Kidney epithelial cell (primary cell): ENCODE measurements around the gene CLSTN1. TPM values are rescaled to one million over a fixed set of nuclear protein-coding genes. Genes with fewer than 3 reads are reported as not detected.

ENCODE experiments used
- DNase-seq: peaks from one replicate; pipeline ENCODE4 v3.0.0-alpha.2; 2010; ENCODE audit warnings: low read depth
- H3K27me3 ChIP-seq: 2 replicates; pipeline ENCODE4 v1.6.0; 2011; ENCODE audit warnings: low read length; ENCODE audit not compliant: control insufficient read depth, insufficient read depth
- H3K36me3 ChIP-seq: 2 replicates; pipeline ENCODE4 v1.5.1; 2011; ENCODE audit warnings: low read length; ENCODE audit not compliant: control insufficient read depth, insufficient read depth
- H3K4me3 ChIP-seq: 2 replicates; pipeline ENCODE4 v1.5.1; 2011; ENCODE audit warnings: low read depth, mild to moderate bottlenecking, control low read depth, low read length
- CTCF ChIP-seq: IDR thresholded peaks from 2 replicates; pipeline ENCODE4 v1.5.1; 2011; ENCODE audit warnings: mild to moderate bottlenecking, moderate library complexity, low read length, control low read depth, inconsistent platforms; ENCODE audit not compliant: insufficient read depth, poor library complexity, severe bottlenecking
- total RNA-seq: library from RNA; depleted of rRNA; stranded (reverse); fragments of >200 nt; gene quantifications from 2 replicates; pipeline ENCODE4 v1.2.3, GENCODE V29; 2015

Gene CLSTN1
- total RNA-seq, 1 donor from 2014 or later = 115 TPM

- no peak for DNase-seq
- H3K27me3 ChIP-seq = no peaks in the 10 kb centered on the region
- no peak overlapping the region for H3K4me3 ChIP-seq
- H3K36me3 ChIP-seq = no peaks in the 10 kb centered on the region
- TF ChIP-seq CTCF = no peak
Measured at GRCh38 chr1:9849691-9850441, 26.1 kb upstream of the CLSTN1 start.

DNA sequence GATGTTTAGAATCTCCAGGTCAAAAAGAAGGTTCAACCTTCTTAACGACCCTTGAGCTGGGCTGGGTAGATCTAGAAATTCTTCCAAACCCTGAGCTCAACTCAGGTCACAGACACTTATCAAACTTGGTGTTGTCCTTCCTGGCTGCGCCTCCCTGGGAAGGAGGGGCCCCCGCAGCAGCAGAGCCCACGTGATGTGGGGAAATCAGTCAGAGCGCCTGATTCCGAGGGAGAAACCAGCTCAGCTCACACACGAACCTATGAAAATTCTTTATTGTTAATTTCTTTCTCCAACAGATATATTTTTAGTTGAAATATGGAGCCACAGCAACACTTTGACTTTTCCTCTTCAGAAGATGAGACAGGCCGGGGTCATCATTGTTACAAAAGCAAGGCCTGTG is 24.3 kb upstream of the CLSTN1 start:
- Histone ChIP-seq H3K36me3 (no peaks in the 10 kb centered on the region), H3K4me3 (no peak overlapping the region), H3K27me3 (no peaks in the 10 kb centered on the region)
- no peak for DNase-seq
- TF ChIP-seq CTCF = no peak

DNA sequence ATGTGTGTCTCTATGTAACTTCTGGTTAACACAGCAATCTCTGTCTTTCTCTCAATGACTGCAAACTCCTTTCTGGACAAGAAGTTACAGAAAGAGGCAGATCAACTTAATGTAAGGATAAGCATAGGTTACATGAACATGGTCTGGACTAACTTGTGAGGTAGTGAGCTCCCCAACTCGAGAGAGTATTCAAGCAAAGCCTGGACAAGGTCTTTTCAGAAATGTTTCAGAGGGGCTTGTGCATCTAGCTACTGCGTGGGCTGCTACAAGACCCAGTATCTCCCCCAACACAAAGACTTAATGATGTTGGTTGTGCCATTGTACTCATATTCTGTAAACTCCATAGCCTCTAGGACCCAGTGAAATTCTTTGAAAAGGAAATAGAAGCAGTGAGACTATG is 23.5 kb upstream of the CLSTN1 start:
- Histone ChIP-seq H3K27me3 (no peaks in the 10 kb centered on the region), H3K36me3 (no peaks in the 10 kb centered on the region), H3K4me3 (no peak overlapping the region)
- no peak for TF ChIP-seq CTCF
- no peak for DNase-seq

GRCh38 chr1:9846611-9847171 is 22.9 kb upstream of the CLSTN1 start:
- Histone ChIP-seq H3K4me3 (no peak overlapping the region), H3K27me3 (no peaks in the 10 kb centered on the region), H3K36me3 (no peaks in the 10 kb centered on the region)
- DNase-seq = no peak
- no peak for TF ChIP-seq CTCF

DNA sequence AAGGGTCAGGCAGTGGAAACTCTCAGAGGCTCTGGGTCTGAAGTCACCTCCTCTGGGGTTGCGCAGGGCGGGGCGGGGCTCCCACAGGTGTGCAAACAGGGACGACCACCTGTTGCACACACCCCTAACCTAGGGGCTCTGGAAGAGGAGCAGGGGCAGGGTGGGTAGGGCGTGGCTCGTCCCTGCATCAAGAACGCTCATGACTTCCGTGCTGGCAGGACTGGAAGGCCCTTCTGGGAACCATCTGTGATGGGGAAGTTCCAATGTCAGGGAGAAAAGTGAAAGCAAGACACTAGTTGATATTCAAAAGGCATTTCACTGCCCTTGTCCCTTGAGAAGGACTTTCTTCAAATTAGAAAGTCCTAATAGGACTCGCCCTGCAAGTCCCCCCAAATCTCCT is 22.1 kb upstream of the CLSTN1 start:
- DNase-seq = no peak
- Histone ChIP-seq H3K36me3 (no peaks in the 10 kb centered on the region), H3K27me3 (no peaks in the 10 kb centered on the region), H3K4me3 (no peak overlapping the region)
- no peak for TF ChIP-seq CTCF

GRCh38 chr1:9844756-9845155 is 21.0 kb upstream of the CLSTN1 start:
- Histone ChIP-seq H3K4me3 (no peak overlapping the region), H3K27me3 (no peaks in the 10 kb centered on the region), H3K36me3 (no peaks in the 10 kb centered on the region)
- DNase-seq = no peak
- TF ChIP-seq CTCF = no peak
